HG03280 (cell line): Measurements from ENCODE around the gene LIN7A.

ENCODE experiments used
- ATAC-seq: cut with Tn5 transposase; IDR thresholded peaks from one replicate; pipeline ENCODE4 v1.9.1; 2021; ENCODE audit warnings: mild to moderate bottlenecking, moderate library complexity; ENCODE audit not compliant: unreplicated experiment

Gene LIN7A

GRCh38 chr12:80766210-80766609, 171.5 kb downstream of the LIN7A start:
- ATAC-seq = no peak

DNA sequence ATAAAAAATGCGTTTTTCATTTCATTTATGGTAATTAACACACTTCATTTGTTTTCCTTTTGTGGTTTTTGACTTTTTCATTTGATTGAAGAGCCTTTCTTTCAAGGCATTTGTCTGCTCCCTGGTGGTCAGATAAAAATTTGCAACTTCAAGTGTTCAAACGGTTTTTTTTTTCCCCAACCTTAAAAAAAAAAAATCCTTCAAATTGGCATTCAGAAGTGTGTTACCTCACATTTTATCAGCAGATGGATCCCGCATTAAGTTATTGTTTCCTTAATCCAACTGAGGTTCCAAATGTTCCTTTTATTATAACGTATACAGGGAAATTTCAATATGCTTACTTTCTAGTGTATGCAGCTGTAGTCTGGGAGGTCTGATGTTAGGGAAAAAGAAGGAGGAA, 173.9 kb downstream of the LIN7A start:
- ATAC-seq = peak; percentile 45

DNA sequence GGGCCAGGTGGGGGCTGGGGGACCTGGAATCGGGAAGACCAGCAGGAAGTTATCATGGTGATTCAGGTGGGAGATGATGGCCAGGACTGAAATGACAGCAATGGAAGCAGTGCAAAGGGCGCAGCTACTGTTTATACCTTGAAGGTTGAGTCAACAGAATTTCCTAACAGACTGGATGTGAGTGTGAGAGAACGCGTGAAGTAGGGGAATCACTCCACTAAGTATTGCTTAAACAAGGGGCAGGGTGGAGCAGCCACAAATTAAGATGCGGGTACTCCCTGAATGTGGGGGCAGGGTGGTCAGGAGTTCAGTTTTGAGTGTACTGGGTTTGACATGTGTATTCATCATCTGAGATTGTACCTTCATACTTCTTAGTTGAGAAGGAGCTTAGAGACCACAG, 175.9 kb downstream of the LIN7A start:
- ATAC-seq = no peak

GRCh38 chr12:80756875-80757274, 180.9 kb downstream of the LIN7A start:
- no peak for ATAC-seq

GRCh38 chr12:80754274-80754673, 183.5 kb downstream of the LIN7A start:
- ATAC-seq = no peak

- ATAC-seq = no peak
Measured at GRCh38 chr12:80752464-80752863, 185.3 kb downstream of the LIN7A start.

GRCh38 chr12:80749456-80749855, 188.3 kb downstream of the LIN7A start:
- no peak for ATAC-seq

- no peak for ATAC-seq
Measured at GRCh38 chr12:80747800-80748199, 189.9 kb downstream of the LIN7A start.

- ATAC-seq = no peak
Measured at GRCh38 chr12:80745851-80746505, 191.8 kb downstream of the LIN7A start.
